Lower lobe of right lung (tissue), 2 donors: Measurements from ENCODE around the gene GBP2. TPM values are rescaled to one million over a fixed set of nuclear protein-coding genes. Genes with fewer than 3 reads are reported as not detected.
"Not testable (repeated sequence)": the region's sequence is repeated elsewhere in the genome, so short reads cannot be mapped to it uniquely, and the experiment has no call there.

Source experiments
- ATAC-seq, 2 donors: fragments of 200-7000 bp; cut with Tn5 transposase; one replicate each; pipeline ENCODE4 v1.9.1; 2020 to 2022; ENCODE audit warnings: mild to moderate bottlenecking in 2 of 2, moderate library complexity in 2 of 2
- DNase-seq: peaks from one replicate; pipeline ENCODE4 v3.0.0-alpha.2; 2020
- H3K27ac ChIP-seq: fragments of 200-600 bp; one replicate; pipeline ENCODE4 v1.8.0; 2022
- H3K27me3 ChIP-seq: fragments of 200-600 bp; one replicate; pipeline ENCODE4 v1.8.0; 2022; ENCODE audit warnings: low read depth
- H3K36me3 ChIP-seq: fragments of 200-600 bp; one replicate; pipeline ENCODE4 v1.8.0; 2022; ENCODE audit warnings: mild to moderate bottlenecking
- H3K4me1 ChIP-seq: fragments of 200-600 bp; one replicate; pipeline ENCODE4 v1.8.0; 2022
- H3K4me3 ChIP-seq: fragments of 200-600 bp; one replicate; pipeline ENCODE4 v1.8.0; 2022; ENCODE audit warnings: mild to moderate bottlenecking
- H3K9me3 ChIP-seq: fragments of 200-600 bp; one replicate; pipeline ENCODE4 v1.8.0; 2022
- intact Hi-C: fragments of 100-400 bp; cut with DNase I; formaldehyde crosslinking; loops from one replicate; pipeline ENCODE4 v1.11.0; 2022
- total RNA-seq: library from RNA; stranded (reverse); fragmentation: NEBNext Ultra II Directional; extraction: Animal tissue kit (Norgen Biotek cat#: 25700); gene quantifications from one replicate; pipeline ENCODE4 v1.2.1, GENCODE V29; 2021
- TF ChIP-seq, protein P1 (sequence below): fragments of 200-600 bp; IDR thresholded peaks from one replicate; pipeline ENCODE4 v1.8.0; 2022; ENCODE audit warnings: antibody characterized with exemption, mild to moderate bottlenecking
- donor health status: DM: no; HTN: yes; CAD: no; lungs with severe emphysema.

The GBP2 gene
- total RNA-seq, 1 donor from 2014 or later, result 48.8 TPM

DNA sequence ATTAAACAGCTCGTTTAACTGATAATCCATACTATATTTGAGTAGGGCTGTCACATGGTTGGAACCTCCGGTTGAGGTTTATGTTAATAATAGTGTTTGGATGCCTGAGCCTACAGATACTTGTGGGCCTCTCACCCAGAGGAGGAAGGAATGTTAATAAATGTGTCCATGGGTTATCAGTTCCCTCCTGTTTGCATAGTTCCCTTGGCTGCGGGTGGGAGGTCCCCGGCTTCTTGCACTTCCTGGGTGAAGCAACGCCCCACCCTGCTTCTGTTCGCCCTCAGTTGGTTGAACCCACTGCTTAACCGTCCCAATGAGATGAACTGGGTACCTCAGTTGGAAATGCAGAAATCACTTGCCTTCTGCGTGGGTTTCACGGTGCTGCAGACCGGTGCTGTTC lies 37.3 kb downstream of the GBP2 start:
- TF ChIP-seq, protein P1, sequence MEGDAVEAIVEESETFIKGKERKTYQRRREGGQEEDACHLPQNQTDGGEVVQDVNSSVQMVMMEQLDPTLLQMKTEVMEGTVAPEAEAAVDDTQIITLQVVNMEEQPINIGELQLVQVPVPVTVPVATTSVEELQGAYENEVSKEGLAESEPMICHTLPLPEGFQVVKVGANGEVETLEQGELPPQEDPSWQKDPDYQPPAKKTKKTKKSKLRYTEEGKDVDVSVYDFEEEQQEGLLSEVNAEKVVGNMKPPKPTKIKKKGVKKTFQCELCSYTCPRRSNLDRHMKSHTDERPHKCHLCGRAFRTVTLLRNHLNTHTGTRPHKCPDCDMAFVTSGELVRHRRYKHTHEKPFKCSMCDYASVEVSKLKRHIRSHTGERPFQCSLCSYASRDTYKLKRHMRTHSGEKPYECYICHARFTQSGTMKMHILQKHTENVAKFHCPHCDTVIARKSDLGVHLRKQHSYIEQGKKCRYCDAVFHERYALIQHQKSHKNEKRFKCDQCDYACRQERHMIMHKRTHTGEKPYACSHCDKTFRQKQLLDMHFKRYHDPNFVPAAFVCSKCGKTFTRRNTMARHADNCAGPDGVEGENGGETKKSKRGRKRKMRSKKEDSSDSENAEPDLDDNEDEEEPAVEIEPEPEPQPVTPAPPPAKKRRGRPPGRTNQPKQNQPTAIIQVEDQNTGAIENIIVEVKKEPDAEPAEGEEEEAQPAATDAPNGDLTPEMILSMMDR, result no peak
- no peaks in the 10 kb centered on the region for H3K9me3 ChIP-seq
- intact Hi-C loops, result no loop called here
- H3K27ac ChIP-seq, result no peak overlapping the region
- no peaks in the 10 kb centered on the region for H3K27me3 ChIP-seq
- no peaks in the 10 kb centered on the region for H3K4me1 ChIP-seq
- H3K36me3 ChIP-seq, result no peaks in the 10 kb centered on the region
- ATAC-seq, result no peak
- DNase-seq, result no peak
- H3K4me3 ChIP-seq, result no peak overlapping the region

DNA sequence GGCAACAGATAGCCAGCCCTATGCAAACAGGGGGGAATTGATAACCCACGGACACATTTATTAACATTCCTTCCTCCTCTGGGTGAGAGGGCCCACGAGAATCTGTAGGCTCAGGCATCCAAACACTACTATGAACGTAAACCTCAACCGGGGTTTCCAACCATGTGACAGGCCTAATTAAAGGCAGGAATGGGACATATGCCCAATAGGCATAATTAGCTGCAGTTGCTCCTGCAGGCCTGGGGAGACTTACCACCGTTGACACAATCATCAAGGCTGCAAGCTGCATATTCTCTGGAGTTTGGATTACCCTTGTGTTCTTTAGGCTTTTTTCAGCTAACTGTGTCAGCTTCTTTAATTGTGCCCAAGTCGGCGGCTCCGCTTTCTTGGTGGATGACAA lies 38.7 kb downstream of the GBP2 start:
- Histone ChIP-seq H3K4me3 (no peak overlapping the region), H3K4me1 (no peaks in the 10 kb centered on the region), H3K9me3 (no peaks in the 10 kb centered on the region), H3K36me3 (no peaks in the 10 kb centered on the region), H3K27me3 (no peaks in the 10 kb centered on the region), H3K27ac (no peak overlapping the region)
- ATAC-seq (no peak), DNase-seq (no peak)
- TF ChIP-seq, protein P1, result no peak
- intact Hi-C loops, result no loop called here

DNA sequence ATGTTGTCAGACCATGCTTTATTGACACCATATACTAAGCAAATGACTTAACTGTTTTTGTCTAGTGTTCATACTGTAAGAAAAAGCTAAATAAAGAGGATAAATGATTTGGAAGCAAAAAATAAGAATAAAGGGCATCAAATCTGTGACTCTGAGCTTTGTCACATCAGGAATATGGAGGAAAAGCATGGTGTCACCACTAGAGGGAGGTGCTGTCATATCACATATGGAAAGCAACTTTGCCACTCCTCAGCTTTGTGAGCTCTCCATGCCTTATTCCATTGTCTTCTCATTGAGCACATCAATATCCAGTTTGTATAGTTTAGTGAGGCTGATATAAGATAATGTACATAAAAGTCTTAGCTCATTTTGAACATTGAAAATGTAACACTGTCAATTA lies 40.1 kb downstream of the GBP2 start:
- Histone ChIP-seq H3K27me3 (no peaks in the 10 kb centered on the region), H3K27ac (no peak overlapping the region), H3K36me3 (no peaks in the 10 kb centered on the region), H3K4me1 (peaks cover 3% of the 10 kb centered on the region), H3K9me3 (no peaks in the 10 kb centered on the region), H3K4me3 (no peak overlapping the region)
- ATAC-seq, result peak in 1 of 2 donors; percentile 53
- TF ChIP-seq, protein P1, result peak; percentile 64
- no peak for DNase-seq
- intact Hi-C loops, result no loop called here

DNA sequence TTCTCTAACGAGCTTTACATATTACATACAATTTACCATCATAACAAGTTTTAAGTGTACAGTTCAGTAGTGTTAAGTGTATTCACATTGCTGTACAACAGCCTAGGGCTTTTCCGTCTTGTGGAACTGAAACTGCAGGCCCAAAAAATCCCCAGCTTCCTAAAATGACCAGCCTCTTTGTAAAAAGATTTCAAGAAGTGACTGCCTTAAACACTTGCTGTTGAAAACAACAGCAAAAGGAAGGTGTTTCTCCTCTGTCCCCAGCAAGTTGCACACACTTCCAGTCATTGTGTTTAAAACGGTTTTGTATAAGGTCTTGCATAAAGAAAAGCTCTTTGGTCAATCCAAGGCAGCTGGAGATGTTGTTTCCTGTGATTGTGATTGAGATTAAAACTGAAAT lies 44.9 kb downstream of the GBP2 start:
- no peak for DNase-seq
- H3K27me3 ChIP-seq, result no peaks in the 10 kb centered on the region
- H3K4me3 ChIP-seq, result no peak overlapping the region
- H3K4me1 ChIP-seq, result peaks cover 3% of the 10 kb centered on the region
- H3K9me3 ChIP-seq, result peaks cover 7% of the 10 kb centered on the region
- no peak for ATAC-seq
- intact Hi-C loops, result no loop called here
- peak overlapping the region; percentile 4 for H3K27ac ChIP-seq
- H3K36me3 ChIP-seq, result no peaks in the 10 kb centered on the region
- TF ChIP-seq, protein P1, result no peak

DNA sequence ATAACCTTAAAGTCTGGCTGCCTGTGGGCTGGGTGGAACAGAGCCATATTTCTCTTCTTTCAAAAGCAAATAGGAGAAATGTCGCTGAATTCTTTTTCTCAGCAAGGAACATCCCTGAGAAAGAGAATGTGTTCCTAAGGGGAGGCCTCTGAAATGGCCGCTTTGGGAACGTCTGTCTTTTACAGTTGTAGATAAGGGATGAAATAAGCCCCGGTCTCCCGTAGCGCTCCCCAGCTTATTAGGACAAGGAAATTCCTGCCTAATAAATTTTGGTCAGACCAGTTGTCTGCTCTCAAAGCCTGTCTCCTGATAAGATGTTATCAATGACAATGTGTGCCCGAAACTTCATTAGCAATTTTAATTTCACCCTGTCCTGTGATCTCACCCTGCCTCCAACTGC lies 45.8 kb downstream of the GBP2 start:
- not testable (repeated sequence) for DNase-seq

DNA sequence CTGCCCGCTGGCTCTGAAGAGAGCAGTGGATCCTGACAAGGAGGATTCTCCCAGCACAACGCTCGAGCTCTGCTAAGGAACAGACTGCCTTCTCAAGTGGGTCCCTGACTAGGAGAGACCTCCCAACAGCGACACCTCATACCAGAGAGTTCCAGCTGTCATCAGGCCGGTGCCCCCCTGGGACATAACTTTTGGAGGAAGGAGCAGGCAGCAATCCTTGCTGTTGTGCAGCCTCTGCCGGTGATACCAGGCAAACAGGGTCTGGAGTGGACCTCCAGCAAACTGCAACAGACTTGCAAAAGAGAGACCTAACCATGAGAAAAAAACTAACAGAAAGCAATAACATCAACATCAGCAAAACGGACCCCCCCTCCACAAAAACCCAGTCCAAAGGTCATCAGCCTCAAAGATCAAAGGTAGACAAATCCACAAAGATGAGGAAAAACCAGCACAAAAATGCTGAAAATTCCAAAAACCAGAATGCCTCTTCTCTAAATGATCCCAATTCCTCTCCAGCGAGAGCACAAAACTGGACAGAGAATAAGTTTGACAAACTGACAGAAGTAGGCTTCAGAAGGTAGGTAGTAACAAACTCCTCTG lies 53.3 kb downstream of the GBP2 start:
- H3K9me3 ChIP-seq, H3K4me1 ChIP-seq, DNase-seq, H3K36me3 ChIP-seq, ATAC-seq, intact Hi-C loops, H3K27me3 ChIP-seq, H3K27ac ChIP-seq, H3K4me3 ChIP-seq: not testable (repeated sequence)

More for the DNA sequence above, 45.8 kb downstream of the GBP2 start:
- H3K36me3 ChIP-seq, H3K4me1 ChIP-seq, H3K27ac ChIP-seq, H3K27me3 ChIP-seq, intact Hi-C loops, H3K4me3 ChIP-seq, H3K9me3 ChIP-seq, ATAC-seq: not testable (repeated sequence)
